ENCODE data around the gene UPF1. TPM values are rescaled to one million over a fixed set of nuclear protein-coding genes. Genes with fewer than 3 reads are reported as not detected.

Gene UPF1
- total and polyA plus RNA-seq, 2 of the 13 experiments (the other 11 are each of a cell fraction or from before 2014, with no cell fraction given): 16.9 to 41.8 TPM

DNA sequence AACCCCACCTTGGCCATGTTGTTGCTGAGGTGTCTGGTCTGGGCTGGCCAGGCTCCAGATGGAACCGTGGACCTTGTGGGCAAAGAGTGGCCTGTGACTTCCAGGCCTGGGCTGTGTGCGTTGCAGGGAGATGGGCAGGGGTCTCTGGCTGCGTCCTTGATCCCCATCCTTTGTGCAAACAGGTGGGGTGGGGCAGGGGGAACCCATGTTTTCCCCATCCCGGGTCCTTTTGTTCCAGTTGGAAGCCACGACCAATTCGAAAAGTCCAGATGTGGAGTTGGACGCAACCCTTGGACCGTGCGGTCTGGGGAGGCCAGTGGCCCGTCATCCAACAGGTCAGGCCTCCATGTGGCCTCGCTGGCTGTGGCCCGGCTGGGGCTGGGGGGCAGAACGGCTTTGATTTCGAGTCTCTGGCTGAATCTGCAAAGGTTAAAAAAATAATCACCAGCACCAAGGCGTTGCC lies 27.6 kb upstream of the UPF1 start (continued):
- TF ChIP-seq MYNN (CRISPR knock-in tag; IDR thresholded peaks at IDR 0.05; ENCODE audit: low read depth) (no peak), GFI1 (CRISPR knock-in tag; IDR thresholded peaks at IDR 0.05; ENCODE audit: borderline replicate concordance) (0 out of 2 replicates have a peak, but pooled peaks have one; percentile 45), HOXA3 (CRISPR knock-in tag; IDR thresholded peaks at IDR 0.05) (peak; percentile 59), ZFY (CRISPR knock-in tag; IDR thresholded peaks at IDR 0.05) (0 out of 2 replicates have a peak, but pooled peaks have one; percentile 39), ZNF121 (CRISPR knock-in tag; IDR thresholded peaks at IDR 0.05) (0 out of 2 replicates have a peak, but pooled peaks have one; percentile 9), ZNF143 (CRISPR knock-in tag; IDR thresholded peaks at IDR 0.05) (no peak), ZNF879 (CRISPR knock-in tag; IDR thresholded peaks at IDR 0.05) (no peak), ZNF101 (CRISPR knock-in tag; IDR thresholded peaks at IDR 0.05; ENCODE audit: borderline replicate concordance, low read depth) (no peak), TARDBP (CRISPR knock-in tag; IDR thresholded peaks at IDR 0.05) (0 out of 2 replicates have a peak, but pooled peaks have one; percentile 45), HOXA9 (CRISPR knock-in tag; IDR thresholded peaks at IDR 0.05; ENCODE audit: borderline replicate concordance) (no peak), TBL1XR1 (IDR thresholded peaks at IDR 0.05; ENCODE audit: borderline replicate concordance, low read length, partially characterized antibody) (no peak), MAFF (IDR thresholded peaks at IDR 0.05; ENCODE audit: low read depth, low read length) (no peak), FOXA3 (CRISPR knock-in tag; IDR thresholded peaks at IDR 0.05) (0 out of 2 replicates have a peak, but pooled peaks have one; percentile 7), ZBTB7A (CRISPR knock-in tag; IDR thresholded peaks at IDR 0.05) (peak; percentile 97), GABPB1 (CRISPR knock-in tag; IDR thresholded peaks at IDR 0.05) (peak; percentile 19; the same call in 1 of the 2 replicates), CBFB (CRISPR knock-in tag; IDR thresholded peaks at IDR 0.05) (peak; percentile 22; the same call in 1 of the 2 replicates), ZNF317 (CRISPR knock-in tag; IDR thresholded peaks at IDR 0.05) (peak; percentile 91), ZNF543 (CRISPR knock-in tag; IDR thresholded peaks at IDR 0.05) (0 out of 2 replicates have a peak, but pooled peaks have one; percentile 31), HNF4A (CRISPR knock-in tag; IDR thresholded peaks at IDR 0.05) (peak; percentile 77)
- TF ChIP-seq, protein P1, sequence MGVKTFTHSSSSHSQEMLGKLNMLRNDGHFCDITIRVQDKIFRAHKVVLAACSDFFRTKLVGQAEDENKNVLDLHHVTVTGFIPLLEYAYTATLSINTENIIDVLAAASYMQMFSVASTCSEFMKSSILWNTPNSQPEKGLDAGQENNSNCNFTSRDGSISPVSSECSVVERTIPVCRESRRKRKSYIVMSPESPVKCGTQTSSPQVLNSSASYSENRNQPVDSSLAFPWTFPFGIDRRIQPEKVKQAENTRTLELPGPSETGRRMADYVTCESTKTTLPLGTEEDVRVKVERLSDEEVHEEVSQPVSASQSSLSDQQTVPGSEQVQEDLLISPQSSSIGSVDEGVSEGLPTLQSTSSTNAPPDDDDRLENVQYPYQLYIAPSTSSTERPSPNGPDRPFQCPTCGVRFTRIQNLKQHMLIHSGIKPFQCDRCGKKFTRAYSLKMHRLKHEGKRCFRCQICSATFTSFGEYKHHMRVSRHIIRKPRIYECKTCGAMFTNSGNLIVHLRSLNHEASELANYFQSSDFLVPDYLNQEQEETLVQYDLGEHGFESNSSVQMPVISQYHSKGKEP (CRISPR knock-in tag; IDR thresholded peaks at IDR 0.05): no peak
- TF ChIP-seq, protein P2, sequence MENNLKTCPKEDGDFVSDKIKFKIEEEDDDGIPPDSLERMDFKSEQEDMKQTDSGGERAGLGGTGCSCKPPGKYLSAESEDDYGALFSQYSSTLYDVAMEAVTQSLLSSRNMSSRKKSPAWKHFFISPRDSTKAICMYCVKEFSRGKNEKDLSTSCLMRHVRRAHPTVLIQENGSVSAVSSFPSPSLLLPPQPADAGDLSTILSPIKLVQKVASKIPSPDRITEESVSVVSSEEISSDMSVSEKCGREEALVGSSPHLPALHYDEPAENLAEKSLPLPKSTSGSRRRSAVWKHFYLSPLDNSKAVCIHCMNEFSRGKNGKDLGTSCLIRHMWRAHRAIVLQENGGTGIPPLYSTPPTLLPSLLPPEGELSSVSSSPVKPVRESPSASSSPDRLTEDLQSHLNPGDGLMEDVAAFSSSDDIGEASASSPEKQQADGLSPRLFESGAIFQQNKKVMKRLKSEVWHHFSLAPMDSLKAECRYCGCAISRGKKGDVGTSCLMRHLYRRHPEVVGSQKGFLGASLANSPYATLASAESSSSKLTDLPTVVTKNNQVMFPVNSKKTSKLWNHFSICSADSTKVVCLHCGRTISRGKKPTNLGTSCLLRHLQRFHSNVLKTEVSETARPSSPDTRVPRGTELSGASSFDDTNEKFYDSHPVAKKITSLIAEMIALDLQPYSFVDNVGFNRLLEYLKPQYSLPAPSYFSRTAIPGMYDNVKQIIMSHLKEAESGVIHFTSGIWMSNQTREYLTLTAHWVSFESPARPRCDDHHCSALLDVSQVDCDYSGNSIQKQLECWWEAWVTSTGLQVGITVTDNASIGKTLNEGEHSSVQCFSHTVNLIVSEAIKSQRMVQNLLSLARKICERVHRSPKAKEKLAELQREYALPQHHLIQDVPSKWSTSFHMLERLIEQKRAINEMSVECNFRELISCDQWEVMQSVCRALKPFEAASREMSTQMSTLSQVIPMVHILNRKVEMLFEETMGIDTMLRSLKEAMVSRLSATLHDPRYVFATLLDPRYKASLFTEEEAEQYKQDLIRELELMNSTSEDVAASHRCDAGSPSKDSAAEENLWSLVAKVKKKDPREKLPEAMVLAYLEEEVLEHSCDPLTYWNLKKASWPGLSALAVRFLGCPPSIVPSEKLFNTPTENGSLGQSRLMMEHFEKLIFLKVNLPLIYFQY (CRISPR knock-in tag; IDR thresholded peaks at IDR 0.05; ENCODE audit: borderline replicate concordance): peak; percentile 51; the same call in 1 of the 2 replicates
- TF ChIP-seq, protein P3, sequence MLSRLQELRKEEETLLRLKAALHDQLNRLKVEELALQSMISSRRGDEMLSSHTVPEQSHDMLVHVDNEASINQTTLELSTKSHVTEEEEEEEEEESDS (CRISPR knock-in tag; IDR thresholded peaks at IDR 0.05; ENCODE audit: borderline replicate concordance): no peak
- TF ChIP-seq, protein P4, sequence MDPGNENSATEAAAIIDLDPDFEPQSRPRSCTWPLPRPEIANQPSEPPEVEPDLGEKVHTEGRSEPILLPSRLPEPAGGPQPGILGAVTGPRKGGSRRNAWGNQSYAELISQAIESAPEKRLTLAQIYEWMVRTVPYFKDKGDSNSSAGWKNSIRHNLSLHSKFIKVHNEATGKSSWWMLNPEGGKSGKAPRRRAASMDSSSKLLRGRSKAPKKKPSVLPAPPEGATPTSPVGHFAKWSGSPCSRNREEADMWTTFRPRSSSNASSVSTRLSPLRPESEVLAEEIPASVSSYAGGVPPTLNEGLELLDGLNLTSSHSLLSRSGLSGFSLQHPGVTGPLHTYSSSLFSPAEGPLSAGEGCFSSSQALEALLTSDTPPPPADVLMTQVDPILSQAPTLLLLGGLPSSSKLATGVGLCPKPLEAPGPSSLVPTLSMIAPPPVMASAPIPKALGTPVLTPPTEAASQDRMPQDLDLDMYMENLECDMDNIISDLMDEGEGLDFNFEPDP (CRISPR knock-in tag; conservative IDR thresholded peaks at IDR 0.05): no peak

Data from HepG2 (cell line).